IMR-90 (cell line): Measurements from ENCODE around the gene CDK17. TPM values are rescaled to one million over a fixed set of nuclear protein-coding genes. Genes with fewer than 3 reads are reported as not detected.

Source experiments
- ATAC-seq: fragments of 200-7000 bp; cut with Tn5 transposase; 2 replicates; pipeline ENCODE4 v1.9.1; 2020; ENCODE audit warnings: low read depth, mild to moderate bottlenecking, moderate library complexity
- BruUV-seq: library from RNA; stranded (reverse); fragments of 400-500 nt; replicated peaks from 2 replicates; lab custom pipeline; 2021; lab: Mats Ljungman, UMichigan
- CTCF ChIA-PET: fragments of 300-600 bp; formaldehyde crosslinking; extraction: SDS; loops from one replicate; lab custom pipeline; 2021; ENCODE audit warnings: antibody characterized with exemption; lab: Yijun Ruan, JAX
- POLR2A ChIA-PET: fragments of 300-600 bp; sonication (Branson Sonifier 250); formaldehyde crosslinking; loops from one replicate; lab custom pipeline; 2022; ENCODE audit warnings: antibody characterized with exemption; ENCODE audit not compliant: unreplicated experiment; lab: Charles Lee
- DNase-seq: peaks from one replicate; pipeline ENCODE4 v3.0.0; 2013
- H2AFZ ChIP-seq: replicated peaks from 2 replicates; pipeline ENCODE3; 2013; ENCODE audit warnings: low read length, mild to moderate bottlenecking; ENCODE audit not compliant: poor library complexity
- H2AK5ac ChIP-seq: 2 replicates; pipeline ENCODE4 v1.6.1; 2013; ENCODE audit warnings: low read depth, low read length, inconsistent platforms
- H2AK9ac ChIP-seq: replicated peaks from 2 replicates; pipeline ENCODE3; 2013; ENCODE audit warnings: mild to moderate bottlenecking, low read depth, low read length, moderate library complexity; ENCODE audit not compliant: poor library complexity
- H2BK120ac ChIP-seq: 2 replicates; pipeline ENCODE4 v1.6.1; 2013; ENCODE audit warnings: low read depth, low read length, inconsistent platforms
- H2BK15ac ChIP-seq: 3 replicates; pipeline ENCODE4 v1.6.1; 2013; ENCODE audit warnings: low read depth, low read length, inconsistent platforms
- H2BK20ac ChIP-seq: 2 replicates; pipeline ENCODE4 v1.6.1; 2013; ENCODE audit warnings: low read depth, mild to moderate bottlenecking, inconsistent platforms, low read length, moderate library complexity
- H2BK5ac ChIP-seq: 2 replicates; pipeline ENCODE4 v1.6.1; 2013; ENCODE audit warnings: mild to moderate bottlenecking, low read depth, low read length, inconsistent platforms; ENCODE audit not compliant: poor library complexity, severe bottlenecking
- H3K14ac ChIP-seq: replicated peaks from 2 replicates; pipeline ENCODE4 v1.6.1; 2013; ENCODE audit warnings: low read depth, low read length, inconsistent platforms
- H3K18ac ChIP-seq: 2 replicates; pipeline ENCODE4 v1.6.1; 2013; ENCODE audit warnings: low read depth, low read length, control low read depth
- H3K23ac ChIP-seq: 2 replicates; pipeline ENCODE4 v1.6.1; 2013; ENCODE audit warnings: low read depth, low read length, inconsistent platforms
- H3K27ac ChIP-seq: 2 replicates; pipeline ENCODE4 v1.5.1; 2013; ENCODE audit warnings: mild to moderate bottlenecking, control low read depth, low read length; ENCODE audit not compliant: insufficient read depth
- H3K27me3 ChIP-seq: 2 replicates; pipeline ENCODE4 v1.6.1; 2013; ENCODE audit warnings: low read length; ENCODE audit not compliant: control insufficient read depth, insufficient read depth
- H3K36me3 ChIP-seq: 2 replicates; pipeline ENCODE4 v1.6.1; 2013; ENCODE audit warnings: low read length, mixed read lengths; ENCODE audit not compliant: control insufficient read depth, insufficient read depth
- H3K4ac ChIP-seq: 2 replicates; pipeline ENCODE4 v1.6.1; 2013; ENCODE audit warnings: low read depth, low read length, inconsistent platforms
- H3K4me1 ChIP-seq: 2 replicates; pipeline ENCODE4 v1.6.1; 2013; ENCODE audit warnings: low read length, mixed read lengths; ENCODE audit not compliant: control insufficient read depth, insufficient read depth
- H3K4me2 ChIP-seq: 2 replicates; pipeline ENCODE4 v1.6.1; 2013; ENCODE audit warnings: low read depth, mild to moderate bottlenecking, control low read depth, low read length, moderate library complexity
- H3K4me3 ChIP-seq: 2 replicates; pipeline ENCODE4 v1.5.1; 2013; ENCODE audit warnings: low read depth, mild to moderate bottlenecking, control low read depth, low read length, moderate library complexity; ENCODE audit not compliant: insufficient read depth
- H3K56ac ChIP-seq: 2 replicates; pipeline ENCODE4 v1.6.1; 2013; ENCODE audit warnings: low read length, inconsistent platforms; ENCODE audit not compliant: insufficient read depth; ENCODE audit errors: extremely low read depth
- H3K79me1 ChIP-seq, 2 experiments: 2 replicates each; pipeline ENCODE4 v1.6.1; 2013; ENCODE audit warnings: low read length in 2 of 2, inconsistent platforms in 1 of 2, low read depth in 1 of 2
- H3K9ac ChIP-seq: 2 replicates; pipeline ENCODE4 v1.6.1; 2013; ENCODE audit warnings: low read depth, low read length, control low read depth
- H3K9me1 ChIP-seq: 2 replicates; pipeline ENCODE4 v1.6.1; 2013; ENCODE audit warnings: low read length, inconsistent platforms; ENCODE audit not compliant: insufficient read depth
- H3K9me3 ChIP-seq: 2 replicates; pipeline ENCODE4 v1.6.1; 2013; ENCODE audit warnings: low read length; ENCODE audit not compliant: control insufficient read depth, insufficient read depth
- H4K20me1 ChIP-seq: 2 replicates; pipeline ENCODE4 v1.6.1; 2013; ENCODE audit warnings: low read length, inconsistent platforms; ENCODE audit not compliant: insufficient read depth
- H4K5ac ChIP-seq: 2 replicates; pipeline ENCODE4 v1.6.1; 2013; ENCODE audit warnings: mild to moderate bottlenecking, low read depth, low read length, control low read depth
- H4K8ac ChIP-seq, 2 experiments: 2 replicates each; pipeline ENCODE4 v1.6.1; 2013; ENCODE audit warnings: low read depth in 2 of 2, low read length in 2 of 2, control low read depth in 1 of 2, inconsistent platforms in 1 of 2
- H4K91ac ChIP-seq: 2 replicates; pipeline ENCODE4 v1.6.1; 2013; ENCODE audit warnings: low read depth, low read length, inconsistent platforms; ENCODE audit not compliant: insufficient read depth
- ELK1 ChIP-seq: fragments of 150-350 bp; IDR thresholded peaks from 2 replicates; pipeline ENCODE4 v1.6.1; 2016; ENCODE audit warnings: low read depth, mild to moderate bottlenecking, low read length, moderate library complexity, borderline replicate concordance
- MXI1 ChIP-seq: IDR thresholded peaks from 2 replicates; pipeline ENCODE4 v1.6.1; 2012; ENCODE audit warnings: low read depth, mild to moderate bottlenecking, low read length, moderate library complexity, borderline replicate concordance
- SMC3 ChIP-seq: fragments of 150-350 bp; IDR thresholded peaks from 2 replicates; pipeline ENCODE4 v1.6.1; 2016; ENCODE audit warnings: low read depth, mild to moderate bottlenecking, antibody characterized with exemption, low read length, moderate library complexity
- WGBS, 2 experiments: methylation state at CpG; one replicate each; pipeline versions ENCODE4 v1.1.5 to v1.1.7; 2013; ENCODE audit warnings: missing lambda C conversion rate in 2 of 2; ENCODE audit not compliant: insufficient read length in 1 of 2; ENCODE audit errors: extremely low coverage in 2 of 2; 5-methylcytosine and 5-hydroxymethylcytosine counted together
- dilution Hi-C: fragments of 300-500 bp; cut with HindIII; formaldehyde crosslinking; loops from one replicate; pipeline ENCODE4 v1.14.3; 2018; ENCODE audit warnings: low sequenced_read_pairs; ENCODE audit not compliant: unreplicated experiment
- in situ Hi-C: fragments of 300-500 bp; cut with MboI; formaldehyde crosslinking; loops from 3 replicates; pipeline ENCODE4 v1.14.3; 2019; ENCODE audit warnings: low sequenced_read_pairs, inconsistent platforms, mixed read lengths
- intact Hi-C: fragments of 100-400 bp; cut with micrococcal nuclease; formaldehyde crosslinking; loops from 2 replicates; pipeline ENCODE4 v1.10.0; 2022
- polyA plus RNA-seq, 3 experiments: library from polyadenylated mRNA; depleted of rRNA; stranded (reverse); fragments of >200 nt; gene quantifications; 2 replicates each; pipeline ENCODE4 v1.2.3, GENCODE V29; 2012; ENCODE audit warnings: low replicate concordance in 1 of 3
- total RNA-seq: library from RNA; depleted of rRNA; stranded (reverse); fragments of >200 nt; gene quantifications from 2 replicates; pipeline ENCODE4 v1.2.3, GENCODE V29; 2012

Gene CDK17
- total and polyA plus RNA-seq, 2 of the 4 experiments (the other 2 are of a cell fraction): 14.5 to 50.2 TPM

- H3K56ac ChIP-seq: no peak overlapping the region
- DNase-seq (no peak), ATAC-seq (no peak)
- in situ Hi-C loops (no loop called here), intact Hi-C loops (no loop called here), dilution Hi-C loops (no loop called here)
- H3K4me1 ChIP-seq: peaks cover 30% of the 10 kb centered on the region
- peak overlapping the region; percentile 24; the same call in 1 of the 2 replicates for H3K23ac ChIP-seq
- no peak overlapping the region for H2BK15ac ChIP-seq
- no peaks in the 10 kb centered on the region for H3K27me3 ChIP-seq
- H2BK5ac ChIP-seq: no peak overlapping the region
- no peak overlapping the region for H2BK120ac ChIP-seq
- H2AK5ac ChIP-seq: no peak overlapping the region
- no peak overlapping the region for H3K4me3 ChIP-seq
- H2BK20ac ChIP-seq: no peak overlapping the region
- H3K18ac ChIP-seq: no peak overlapping the region
- H3K4ac ChIP-seq: no peak overlapping the region
- H3K14ac ChIP-seq: no peak overlapping the region
- H4K91ac ChIP-seq: no peak overlapping the region
- H3K36me3 ChIP-seq: peaks cover 6% of the 10 kb centered on the region
- H3K27ac ChIP-seq: no peak overlapping the region
- CTCF ChIA-PET: no interaction called here
- 59% methylated on average over 7 of the region's 11 CpGs; no CpG with 5 or more reads in 1 of the 2 experiments for WGBS, 2 experiments
- H2AK9ac ChIP-seq: no peak overlapping the region
- H3K79me1 ChIP-seq: peaks cover 40 to 86% of the 10 kb centered on the region in 2 experiments
- TF ChIP-seq ELK1 (no peak), MXI1 (no peak), SMC3 (no peak)
- H3K9me3 ChIP-seq: no peaks in the 10 kb centered on the region
- no peak overlapping the region for H4K5ac ChIP-seq
- H4K20me1 ChIP-seq: peaks cover 65% of the 10 kb centered on the region
- no peak overlapping the region for H3K4me2 ChIP-seq
- POLR2A ChIA-PET: no interaction called here
- H3K9ac ChIP-seq: no peak overlapping the region
- H2AFZ ChIP-seq: no peak overlapping the region
- H3K9me1 ChIP-seq: peaks cover 38% of the 10 kb centered on the region
- H4K8ac ChIP-seq: no peak overlapping the region
- BruUV-seq: no TSS peak
Observed at GRCh38 chr12:96240656-96241055, 159.6 kb downstream of the CDK17 start.
